Head of caudate nucleus (tissue), 42 donors: ENCODE results near the gene ACAA1.

Experiments used
- DNase-seq, 42 donors: peaks; one replicate each; pipeline versions ENCODE4 v3.0.0 to v3.0.0-alpha.2; 2020 to 2021; ENCODE audit warnings: mixed read lengths in 7 of 42
- intact Hi-C: fragments of 100-400 bp; cut with DNase I; formaldehyde crosslinking; loops from one replicate; pipeline ENCODE4 v1.15.0; 2022

ACAA1 gene

DNA sequence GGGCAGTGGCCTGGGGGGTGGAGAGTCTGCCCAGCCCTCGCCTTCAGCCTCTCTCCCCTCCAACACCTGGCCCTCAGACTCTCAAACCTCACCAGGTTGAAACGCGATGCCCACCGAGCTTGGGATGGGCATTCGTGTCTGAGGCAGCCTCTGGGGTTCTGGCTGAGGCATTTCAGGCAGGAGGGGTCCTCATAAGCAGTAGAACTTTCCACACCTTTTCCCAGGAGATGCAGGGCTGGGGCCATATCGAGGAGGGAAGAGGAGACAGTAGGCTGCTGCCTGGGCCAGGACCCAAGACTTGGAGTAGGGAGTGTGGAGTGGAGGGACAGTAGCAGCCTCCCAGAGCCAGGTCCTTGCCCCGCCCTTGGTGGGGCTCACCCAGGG is 24.6 kb downstream of the ACAA1 start:
- DNase-seq, result peak in 3 of 42 donors; percentile 9 to 29 (median 15)
- intact Hi-C loops, result no loop called here

DNA sequence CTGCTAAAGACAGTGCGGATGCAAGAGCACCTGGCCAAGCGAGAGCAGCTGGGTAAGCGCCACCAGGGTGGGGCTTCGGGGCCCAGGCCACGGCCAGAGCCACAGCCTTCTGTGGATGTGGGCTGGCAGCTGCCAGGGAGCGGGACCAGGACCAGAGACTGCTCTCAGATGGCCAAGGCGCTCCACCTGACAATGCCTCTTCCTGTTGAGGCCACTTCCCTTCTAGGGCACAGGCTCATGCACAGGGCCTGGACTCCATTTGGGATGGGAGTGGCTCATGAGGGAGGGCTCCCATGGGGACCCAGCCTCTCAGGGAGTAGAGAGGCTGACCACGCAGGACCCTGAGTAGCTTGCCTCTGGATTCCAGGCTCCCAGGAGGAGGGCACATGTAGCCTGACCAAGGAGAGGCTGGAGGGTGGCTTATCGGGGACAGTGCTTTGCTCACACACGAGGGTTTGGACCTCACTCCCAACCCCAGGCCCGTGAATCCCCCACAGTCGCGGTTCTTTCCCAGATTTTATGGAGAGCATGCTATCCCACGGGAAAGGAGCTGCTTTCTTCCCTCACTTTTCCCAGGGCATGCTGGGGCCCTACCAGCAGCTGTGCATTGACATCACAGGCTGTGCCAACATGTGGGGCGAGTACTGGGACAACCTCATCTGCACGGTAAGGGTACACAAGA is 25.1 kb downstream of the ACAA1 start:
- intact Hi-C loops, result no loop called here
- peak in 4 of 42 donors; percentile 16 to 29 (median 18) for DNase-seq

DNA sequence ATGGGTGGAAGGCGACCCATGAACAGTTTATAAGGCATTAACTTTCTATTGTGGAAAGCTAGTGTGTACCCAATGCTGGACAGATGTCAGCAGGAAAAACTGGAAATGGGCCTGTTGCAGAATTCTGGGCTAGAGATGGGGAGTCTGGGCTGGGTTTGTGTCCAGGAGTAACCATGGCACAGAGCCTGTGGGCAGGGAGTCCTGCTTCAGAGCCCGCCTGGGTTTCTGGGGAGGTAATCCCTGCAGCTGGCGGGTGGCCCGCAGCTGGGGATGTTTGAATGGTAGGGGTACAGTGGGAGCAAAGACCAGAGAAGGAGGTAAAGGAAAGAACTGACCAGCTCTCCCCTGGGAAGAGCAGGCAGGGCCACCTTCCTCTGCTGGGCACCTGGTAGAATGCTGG is 25.7 kb downstream of the ACAA1 start:
- intact Hi-C loops, result no loop called here
- DNase-seq, result peak in 3 of 42 donors; percentile 25 to 31 (median 29)

DNA sequence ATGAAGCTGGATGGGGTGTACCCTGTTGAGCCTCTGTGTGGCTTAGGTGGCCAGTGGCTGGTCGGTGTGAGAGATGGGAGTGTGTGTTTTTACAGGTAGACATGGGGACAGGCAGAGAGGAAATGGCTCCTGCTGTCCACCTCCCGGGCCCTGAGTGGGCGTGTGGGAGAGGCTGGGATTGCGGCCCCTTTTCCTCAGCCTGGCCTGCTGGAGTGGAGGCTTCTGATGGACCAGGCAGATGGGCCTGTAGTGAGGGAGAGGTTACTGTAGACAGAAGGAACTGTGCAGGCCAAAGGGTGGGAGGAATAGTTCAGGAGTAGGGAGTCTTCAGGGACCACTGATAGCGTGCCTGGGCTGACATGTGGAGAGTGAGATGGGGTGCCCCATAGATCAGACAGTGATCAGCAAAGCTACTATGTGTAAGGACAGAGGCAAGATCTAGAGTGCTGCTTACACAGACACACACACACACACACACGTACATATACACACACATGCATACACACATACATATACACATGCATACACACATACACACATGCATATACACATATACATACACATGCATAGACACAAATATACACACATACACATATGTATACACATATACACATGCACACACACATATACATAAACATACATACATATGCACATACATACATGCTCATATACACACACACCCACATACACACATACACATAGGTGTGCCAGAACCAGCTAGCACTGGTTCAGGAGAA is 26.4 kb downstream of the ACAA1 start:
- intact Hi-C loops, result no loop called here
- peak in 3 of 42 donors; percentile 9 to 18 (median 17) for DNase-seq

DNA sequence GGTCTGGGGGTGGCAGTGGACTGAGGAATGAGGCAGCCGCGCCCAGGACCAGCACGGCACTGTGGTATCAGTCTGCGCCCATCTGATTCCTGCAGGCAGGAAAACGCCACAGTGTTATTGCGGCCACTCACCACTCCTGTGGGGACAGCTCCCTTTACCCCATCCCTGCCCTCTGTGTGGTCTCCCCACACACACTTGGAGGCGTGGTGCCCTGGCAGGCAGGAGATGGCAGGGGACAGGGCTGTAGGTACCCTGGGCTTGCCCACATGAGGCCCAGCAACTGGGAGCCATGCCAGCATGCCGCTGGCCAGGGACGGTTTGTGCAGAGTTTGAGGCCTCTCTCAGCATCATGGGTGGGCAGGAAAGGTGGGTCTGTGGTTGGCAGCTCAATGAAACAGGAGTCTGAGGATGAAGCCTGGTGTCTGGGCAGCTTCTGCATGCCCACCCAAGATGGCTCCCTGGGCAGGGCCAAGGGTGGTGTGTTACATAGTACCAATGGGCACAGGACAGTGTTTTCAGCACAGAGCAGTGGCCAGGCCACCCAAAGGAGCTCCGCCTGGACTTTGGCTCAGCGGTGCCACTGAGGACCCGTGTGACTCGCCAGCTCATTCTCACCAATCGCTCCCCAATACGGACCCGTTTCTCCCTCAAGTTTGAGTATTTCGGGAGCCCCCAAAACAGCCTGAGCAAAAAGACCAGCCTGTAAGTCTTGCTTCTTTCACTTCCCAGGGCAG is 27.2 kb downstream of the ACAA1 start:
- DNase-seq, result peak in 3 of 42 donors; percentile 18 to 29 (median 21)
- intact Hi-C loops, result no loop called here

DNA sequence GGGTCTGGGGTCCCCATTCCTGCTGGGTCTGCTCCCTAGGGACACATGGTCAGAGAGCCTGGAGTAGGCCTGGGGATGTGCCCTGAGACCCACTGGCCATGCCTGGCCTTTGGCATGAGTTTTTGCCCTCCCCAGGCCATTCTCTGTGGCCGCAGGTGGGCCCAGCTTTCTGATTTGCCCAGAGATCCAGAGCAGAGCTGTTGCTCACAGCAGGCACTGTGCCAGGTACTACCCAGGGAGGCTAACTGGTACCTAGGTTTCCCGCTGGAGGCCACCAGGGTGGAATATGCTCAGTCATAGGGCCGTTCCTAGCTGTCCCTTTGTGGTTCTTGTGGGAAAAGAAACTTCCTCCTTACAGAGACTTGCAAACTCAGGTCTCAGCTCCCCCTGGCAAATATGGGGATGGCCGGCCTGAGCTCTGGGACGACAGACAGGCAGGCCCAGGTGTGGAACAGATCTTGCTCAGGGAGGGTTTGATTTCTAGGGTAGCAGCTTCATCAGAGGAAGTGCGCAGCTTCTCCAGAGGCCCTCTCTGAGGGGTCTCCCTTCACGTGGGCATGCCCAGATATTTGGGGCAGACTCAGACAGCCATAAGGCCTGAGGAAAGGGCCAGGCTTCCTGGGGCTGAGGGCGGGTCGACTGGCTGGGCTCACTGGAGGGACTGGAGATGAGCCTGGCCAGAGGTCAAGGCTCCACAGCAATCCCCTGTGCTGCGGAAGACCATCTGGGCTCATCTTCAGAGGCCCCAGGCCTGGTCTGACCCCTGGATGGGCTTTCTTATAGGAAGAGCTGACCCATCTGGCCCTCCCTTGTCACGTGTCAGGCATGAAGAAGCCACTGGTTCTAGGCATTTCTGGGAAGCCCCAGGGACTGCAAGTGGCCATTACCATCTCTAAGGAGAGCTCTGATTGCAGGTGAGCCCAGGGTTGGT is 28.0 kb downstream of the ACAA1 start:
- DNase-seq, result peak in 2 of 42 donors; percentile 14 to 33
- intact Hi-C loops, result no loop called here

DNA sequence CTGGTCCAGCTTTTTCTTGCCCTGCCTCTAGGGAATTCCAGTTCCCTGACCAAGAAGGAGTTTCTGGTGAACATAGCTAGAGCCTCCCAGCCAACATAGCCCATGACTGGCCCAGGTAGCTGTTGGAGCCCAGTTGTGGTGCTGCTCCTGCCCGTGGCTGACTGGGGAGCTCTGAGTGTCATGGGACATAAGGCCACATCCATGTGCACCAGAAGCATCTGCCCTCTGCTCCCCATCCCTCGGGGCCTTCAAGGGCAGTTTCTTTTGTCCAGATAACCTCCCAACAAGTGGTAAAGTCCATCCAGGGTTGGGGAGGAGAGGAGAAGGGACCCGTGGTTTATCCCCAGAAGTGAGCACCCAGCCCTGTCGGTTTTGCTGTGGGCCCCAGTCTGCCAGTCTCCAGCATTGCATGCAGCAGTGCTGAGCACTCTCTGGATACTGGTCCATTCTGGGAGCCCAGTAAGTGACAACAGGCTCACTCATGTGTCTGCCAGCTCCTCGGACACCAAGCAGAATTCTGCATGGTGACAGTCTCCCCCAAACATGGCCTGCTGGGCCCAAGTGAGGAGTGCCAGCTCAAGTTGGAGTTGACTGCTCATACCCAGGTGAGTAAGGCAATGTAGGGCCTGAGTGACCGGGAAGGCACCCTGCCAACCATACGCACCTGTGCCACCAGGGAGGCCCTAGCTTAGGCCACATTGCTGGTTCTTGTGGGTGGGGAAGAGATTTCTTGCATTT is 28.8 kb downstream of the ACAA1 start:
- intact Hi-C loops, result no loop called here
- DNase-seq, result peak in 2 of 42 donors; percentile 2 to 27

DNA sequence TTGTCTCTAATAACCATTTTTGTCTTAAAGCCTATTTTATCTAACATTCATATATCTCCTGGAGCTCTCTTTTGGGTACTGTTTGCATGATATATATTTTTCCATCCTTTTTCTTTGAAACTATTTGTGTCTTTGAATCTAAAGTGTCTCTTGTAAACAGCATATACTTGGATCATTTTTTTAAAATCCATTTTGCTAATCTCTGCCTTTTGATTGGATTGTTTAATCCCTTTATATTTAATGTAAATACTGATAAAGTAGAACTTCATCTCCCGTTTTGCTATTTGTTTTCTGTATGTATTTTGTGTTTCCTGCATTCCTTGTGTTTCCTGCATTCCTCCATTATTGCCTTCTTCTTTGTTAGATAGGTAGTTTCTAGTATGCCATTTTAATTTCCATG is 31.4 kb downstream of the ACAA1 start:
- intact Hi-C loops, result no loop called here
- no peak for DNase-seq

DNA sequence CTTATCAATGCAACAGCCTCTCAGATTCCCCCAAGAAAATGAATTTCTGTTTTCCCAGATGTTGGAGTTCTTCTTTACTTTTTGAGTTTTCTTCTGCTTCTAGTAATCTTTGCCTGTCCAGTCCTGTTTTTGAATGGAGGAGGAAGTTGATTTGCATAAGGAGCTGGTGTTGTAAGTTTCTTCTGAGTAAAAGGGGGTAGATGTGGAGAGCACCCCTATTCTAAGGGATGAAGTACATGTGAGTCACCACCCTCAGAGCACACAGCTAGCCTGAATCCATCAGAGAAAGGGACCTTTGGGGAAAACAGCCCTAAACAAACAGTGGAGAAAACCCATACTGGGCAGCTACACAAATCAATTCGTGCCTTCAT is 34.5 kb downstream of the ACAA1 start:
- intact Hi-C loops, result no loop called here
- DNase-seq, result no peak

DNA sequence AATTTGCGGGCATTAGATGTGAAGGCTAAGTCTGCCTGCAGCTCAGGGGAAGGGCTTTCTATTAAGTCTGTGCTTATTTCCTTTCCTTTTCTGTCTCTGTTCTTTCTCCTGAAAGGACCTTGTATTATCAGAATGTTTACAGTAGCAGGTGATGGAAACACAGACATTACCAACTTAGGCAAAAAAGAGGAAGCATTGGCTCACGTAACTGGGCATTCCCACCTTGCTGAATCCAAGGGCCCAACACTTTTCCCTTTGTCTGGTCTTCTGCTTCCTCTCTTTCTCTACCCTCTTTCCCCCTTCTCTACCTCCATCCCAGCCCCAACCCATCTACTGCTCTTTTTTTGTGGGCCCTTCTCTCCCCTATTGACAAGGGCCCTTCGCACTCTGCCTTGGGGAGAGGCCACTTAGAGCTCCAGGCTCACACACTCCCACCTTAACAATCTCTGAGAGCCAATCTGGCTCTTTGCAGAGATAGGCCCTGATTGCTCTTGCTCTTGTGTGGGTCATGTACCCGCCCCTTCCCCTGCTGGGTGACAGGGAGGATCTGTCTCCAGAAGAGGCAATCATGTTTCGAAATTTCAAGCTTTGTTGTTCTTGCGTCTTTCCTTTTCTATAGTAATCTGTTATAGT is 35.0 kb downstream of the ACAA1 start:
- no peak for DNase-seq
- intact Hi-C loops, result no loop called here

DNA sequence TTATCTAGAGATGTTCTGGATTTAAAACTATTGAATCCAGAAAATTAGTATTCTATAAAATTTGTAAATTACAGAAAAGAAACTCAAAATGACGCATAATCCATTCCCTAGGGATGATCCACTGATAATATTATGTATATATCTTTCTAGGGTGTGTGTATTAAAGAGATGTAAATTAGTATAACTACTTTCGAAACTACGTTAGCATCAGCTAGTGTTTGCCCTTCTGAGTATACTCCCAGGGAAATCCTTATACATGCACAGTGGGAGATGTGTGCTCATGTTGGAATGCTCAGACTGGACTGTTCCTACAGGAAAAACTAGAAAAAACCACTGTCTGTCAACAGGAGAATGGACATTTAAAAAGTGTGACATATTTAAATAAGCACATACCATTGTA is 36.4 kb downstream of the ACAA1 start:
- intact Hi-C loops, result no loop called here
- no peak for DNase-seq

DNA sequence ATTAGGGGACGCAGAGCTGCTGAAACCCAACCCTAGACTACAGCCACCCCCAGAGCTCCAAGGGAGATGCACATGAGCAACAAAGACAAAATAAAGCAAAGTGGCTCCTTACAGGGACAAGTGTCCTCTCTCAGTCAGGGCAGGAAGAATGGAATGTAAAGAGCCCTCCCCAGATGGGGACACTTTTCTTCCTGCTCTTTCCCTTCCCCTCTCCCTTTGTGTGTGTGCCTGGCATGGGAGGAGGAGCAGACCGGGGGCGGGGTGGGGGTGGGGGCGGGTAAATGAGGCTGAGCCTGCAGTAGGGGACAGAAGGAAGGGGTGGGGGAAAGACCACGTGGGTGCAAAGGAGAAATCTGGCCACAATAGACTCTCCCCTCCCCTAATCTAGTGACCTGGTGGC is 37.4 kb downstream of the ACAA1 start:
- intact Hi-C loops, result no loop called here
- no peak for DNase-seq

DNA sequence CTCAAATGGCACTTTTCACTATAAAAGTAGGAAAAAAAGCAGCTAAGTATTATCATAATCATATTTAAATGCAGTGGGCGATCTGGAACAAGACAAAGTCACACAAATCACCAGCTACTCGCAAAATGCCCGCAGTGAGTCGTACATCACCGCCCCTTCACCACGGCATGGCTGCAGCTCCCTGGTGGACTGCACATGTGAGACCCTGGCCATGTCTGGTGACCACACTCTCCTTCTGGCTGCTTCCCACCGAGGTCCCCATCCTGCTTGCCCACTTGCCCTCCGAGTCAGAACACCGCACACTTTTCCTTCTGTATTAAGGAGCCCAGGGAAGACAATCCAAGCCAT is 38.6 kb downstream of the ACAA1 start:
- intact Hi-C loops, result no loop called here
- DNase-seq, result no peak

DNA sequence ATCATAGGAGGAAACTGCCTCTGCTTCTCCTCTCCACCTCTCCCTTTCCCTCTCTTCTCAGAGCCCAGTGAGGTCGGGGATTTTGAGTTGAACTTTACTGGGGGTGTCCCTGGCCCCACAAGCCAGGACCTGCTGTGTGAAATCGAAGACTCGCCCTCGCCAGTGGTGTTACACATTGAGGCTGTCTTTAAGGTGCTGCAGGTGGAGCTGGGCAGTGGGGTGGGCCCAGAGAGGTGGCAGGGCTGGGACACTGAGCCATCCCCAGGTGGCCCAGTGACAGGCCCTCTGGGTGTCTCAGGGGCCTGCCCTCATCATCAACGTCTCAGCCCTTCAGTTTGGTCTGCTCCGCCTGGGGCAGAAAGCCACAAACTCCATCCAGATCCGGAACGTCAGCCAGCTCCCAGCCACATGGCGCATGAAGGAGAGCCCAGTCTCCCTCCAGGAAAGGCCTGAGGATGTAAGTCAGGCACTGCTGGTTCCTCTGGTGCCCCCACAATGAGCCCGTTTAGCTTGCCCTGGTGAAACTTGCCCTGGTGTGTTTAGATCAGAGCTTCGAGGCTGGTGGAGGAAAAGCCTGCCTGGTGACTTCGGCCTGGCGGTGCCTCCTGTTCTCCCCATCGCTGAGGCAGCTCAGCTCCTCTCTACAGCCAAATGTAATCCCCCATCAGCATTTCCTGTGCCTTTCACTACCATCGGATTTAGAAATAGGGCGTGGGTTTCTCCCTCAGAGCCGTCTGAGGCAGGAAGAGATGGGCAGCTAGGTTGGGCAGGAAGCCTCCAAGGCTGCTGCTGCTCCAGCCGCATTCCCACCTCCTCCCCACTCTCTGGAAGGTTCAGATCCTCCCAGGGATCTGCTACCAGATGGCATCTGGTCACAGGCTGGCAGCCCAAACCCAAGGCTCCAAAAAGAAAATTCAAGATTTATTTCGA is 39.2 kb downstream of the ACAA1 start:
- no peak for DNase-seq
- intact Hi-C loops, result loop anchor here (1.0 kb wide), 1 partner anchor 39 kb away; no protein-coding TSS in a partner anchor

DNA sequence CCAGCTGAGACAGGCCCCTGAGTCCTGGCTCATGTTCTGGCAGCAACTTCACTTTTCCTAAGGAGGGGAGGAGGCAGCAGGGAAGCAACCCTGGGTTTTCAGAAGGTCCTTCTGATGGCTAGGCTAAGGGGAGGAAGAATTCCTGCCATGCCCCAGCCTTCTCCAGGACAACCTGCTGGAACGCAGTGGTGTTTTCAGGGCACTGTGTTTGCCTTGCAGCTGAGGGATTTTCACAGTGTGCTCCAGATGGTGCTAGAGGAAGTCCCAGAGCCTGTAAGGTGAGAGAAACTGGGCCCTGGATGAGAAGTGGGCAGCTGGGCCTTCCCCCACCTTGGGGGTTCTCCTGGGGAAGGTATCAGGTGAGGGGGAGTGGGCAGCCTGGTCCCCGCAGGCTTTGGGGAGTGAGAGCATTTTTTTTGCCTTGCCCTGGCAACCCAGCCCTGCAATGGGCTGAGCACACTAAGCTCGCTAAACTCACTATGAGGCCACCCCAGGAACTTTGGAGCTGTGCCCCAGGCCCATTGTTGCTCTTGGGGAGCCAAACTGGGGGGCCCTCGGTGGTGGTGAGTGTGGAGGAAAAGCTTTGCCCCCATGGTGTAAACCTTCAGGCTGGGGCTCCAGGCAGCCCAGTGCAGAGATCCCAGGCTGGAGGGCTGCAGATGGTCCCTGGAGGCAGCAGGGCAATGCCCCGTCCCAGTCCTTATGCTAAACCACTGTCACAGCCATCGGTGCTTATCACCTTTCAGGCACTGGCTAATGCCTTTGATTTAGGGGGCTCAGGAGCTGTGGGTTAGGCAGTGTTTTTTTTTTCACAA is 41.1 kb downstream of the ACAA1 start:
- peak in 4 of 42 donors; percentile 21 to 38 (median 34) for DNase-seq
- intact Hi-C loops, result no loop called here

DNA sequence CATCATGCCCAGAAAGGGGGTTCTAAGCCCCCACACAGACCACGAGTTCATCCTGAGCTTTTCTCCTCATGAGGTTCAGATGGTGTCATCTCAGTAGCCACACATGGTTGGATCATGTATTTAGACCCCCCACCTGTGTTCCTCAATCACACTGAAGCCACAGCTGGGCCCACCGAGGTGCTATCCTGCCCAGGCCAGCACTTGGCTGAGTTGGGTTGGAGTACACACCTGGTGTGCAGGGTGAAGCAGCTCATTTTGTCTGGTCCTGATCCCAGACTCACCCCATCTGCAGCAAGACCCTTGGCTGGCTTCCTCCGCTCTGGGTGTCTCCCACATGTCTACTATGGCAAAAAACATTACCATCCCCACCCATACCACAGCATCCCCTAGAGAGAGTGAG is 41.9 kb downstream of the ACAA1 start:
- no peak for DNase-seq
- intact Hi-C loops, result no loop called here
